Stimulated activated CD8-positive, alpha-beta memory T cell treated with anti-CD3 and anti-CD28 coated beads, Interleukin-2, amount 100 ng/mL, for 1 hour (primary cell): ENCODE results near the gene CRISP3.
"Not testable (repeated sequence)": the region's sequence is repeated elsewhere in the genome, so short reads cannot be mapped to it uniquely, and the experiment has no call there.

Experiments used
- DNase-seq, 2 donors: peaks; one replicate each; pipeline ENCODE4 v3.0.0-alpha.2; 2020; ENCODE audit warnings: low read depth in 2 of 2

CRISP3 gene, protein sequence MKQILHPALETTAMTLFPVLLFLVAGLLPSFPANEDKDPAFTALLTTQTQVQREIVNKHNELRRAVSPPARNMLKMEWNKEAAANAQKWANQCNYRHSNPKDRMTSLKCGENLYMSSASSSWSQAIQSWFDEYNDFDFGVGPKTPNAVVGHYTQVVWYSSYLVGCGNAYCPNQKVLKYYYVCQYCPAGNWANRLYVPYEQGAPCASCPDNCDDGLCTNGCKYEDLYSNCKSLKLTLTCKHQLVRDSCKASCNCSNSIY

DNA sequence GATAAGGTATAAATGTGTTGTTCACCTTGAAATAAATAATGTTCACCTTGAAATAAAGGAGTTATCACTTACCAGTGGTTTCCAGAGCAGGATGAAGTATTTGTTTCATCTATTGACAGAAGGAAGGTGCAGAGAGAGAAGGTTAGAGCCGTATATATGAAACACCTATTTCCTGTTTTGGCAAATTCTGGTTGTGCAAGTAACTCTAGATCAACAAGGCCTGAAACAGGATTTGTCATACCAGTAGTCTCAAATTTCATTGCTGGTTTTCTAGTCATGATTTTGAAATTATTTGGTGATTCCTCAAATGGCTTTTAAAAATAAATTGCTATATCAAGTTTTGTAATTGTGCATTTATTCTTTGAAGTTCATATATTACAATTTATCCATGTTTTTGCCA lies at the start of gene CRISP3:
CRISP3 (minus strand) TSS at position 130 of the 400 bp plus-strand sequence; CDS start at position 109, 21 bp downstream.
- DNase-seq = no peak

DNA sequence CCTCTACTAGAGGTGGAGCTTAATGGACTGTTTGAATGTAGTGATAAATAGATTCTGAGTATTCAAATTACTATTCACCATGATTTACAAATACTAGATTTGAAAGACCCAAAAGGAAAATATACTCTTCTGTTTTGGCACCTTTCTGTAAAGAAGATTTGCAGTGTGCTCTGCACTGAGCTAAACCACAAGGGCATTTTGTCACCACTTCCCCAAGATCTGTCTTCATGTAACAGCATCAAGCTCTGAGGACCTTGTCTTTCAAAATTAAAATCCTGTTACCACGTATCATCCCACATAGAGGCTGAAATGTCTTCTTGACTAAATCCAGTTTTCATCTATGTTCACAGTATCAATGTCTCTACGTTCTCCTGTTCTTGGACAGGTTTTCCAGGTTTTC lies 46.2 kb upstream of the CRISP3 start:
- DNase-seq = no peak

- no peak for DNase-seq
Observed at GRCh38 chr6:49787176-49787575, 43.0 kb upstream of the CRISP3 start, which contains the start of gene PGK2. Gene PGK2, minus strand, starts transcription at chr6:49787285. Its CDS starts 98 bp downstream, at chr6:49787187.

DNA sequence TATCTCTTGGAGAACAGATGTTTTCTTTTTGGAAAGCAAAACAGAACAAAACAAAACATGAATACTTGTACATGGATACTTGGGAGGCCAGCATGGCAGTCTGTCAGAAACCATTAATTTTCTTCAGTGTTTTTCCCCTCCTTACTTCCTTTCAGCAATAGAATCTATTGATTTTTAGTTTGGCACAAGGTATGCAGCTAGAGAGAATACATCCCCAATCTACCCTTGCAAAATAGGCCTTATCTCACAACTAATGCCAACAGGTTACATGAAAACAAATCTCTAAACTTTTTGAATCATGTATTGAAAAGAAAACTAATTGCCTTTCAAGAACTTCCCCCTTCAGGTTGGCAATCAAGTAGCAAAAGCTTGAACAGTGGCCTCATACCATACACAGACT lies 40.1 kb upstream of the CRISP3 start:
- no peak for DNase-seq

- DNase-seq = no peak
Observed at GRCh38 chr6:49782725-49783124, 38.5 kb upstream of the CRISP3 start.

GRCh38 chr6:49782293-49782692 lies 38.1 kb upstream of the CRISP3 start:
- DNase-seq = no peak

- DNase-seq = no peak
Observed at GRCh38 chr6:49776444-49776843, 32.3 kb upstream of the CRISP3 start.

GRCh38 chr6:49775043-49775442 lies 30.9 kb upstream of the CRISP3 start:
- DNase-seq = no peak

GRCh38 chr6:49772285-49772684 lies 28.1 kb upstream of the CRISP3 start:
- DNase-seq = no peak

GRCh38 chr6:49766762-49767161 lies 22.6 kb upstream of the CRISP3 start:
- no peak for DNase-seq

GRCh38 chr6:49764571-49765236 lies 20.5 kb upstream of the CRISP3 start:
- DNase-seq = no peak

- DNase-seq = no peak
Observed at GRCh38 chr6:49743429-49743828, 759 bp downstream of the CRISP3 start.

- DNase-seq = no peak
Observed at GRCh38 chr6:49739423-49739822, 4.8 kb downstream of the CRISP3 start.

DNA sequence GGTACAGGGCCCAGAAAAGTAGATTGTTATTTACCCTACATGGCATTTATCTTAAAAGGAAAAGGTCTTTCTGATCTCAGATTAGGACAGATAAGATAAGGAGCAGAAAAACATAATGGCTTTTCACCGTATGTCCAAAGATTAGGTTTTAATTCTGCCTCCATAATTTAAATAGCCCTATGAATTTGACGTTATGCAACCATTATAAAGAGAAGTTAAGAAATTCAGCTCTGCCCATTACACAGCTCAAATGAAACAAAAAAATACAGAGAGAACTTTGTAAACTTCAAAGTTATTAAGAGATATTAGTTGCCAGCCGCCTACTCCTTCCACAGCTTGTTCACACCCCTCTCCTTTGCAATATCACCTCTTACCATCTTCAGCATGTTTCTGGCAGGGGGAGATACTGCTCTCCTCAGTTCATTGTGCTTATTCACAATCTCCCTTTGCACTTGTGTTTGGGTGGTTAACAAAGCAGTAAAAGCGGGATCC lies 8.1 kb downstream of the CRISP3 start:
- DNase-seq = no peak

DNA sequence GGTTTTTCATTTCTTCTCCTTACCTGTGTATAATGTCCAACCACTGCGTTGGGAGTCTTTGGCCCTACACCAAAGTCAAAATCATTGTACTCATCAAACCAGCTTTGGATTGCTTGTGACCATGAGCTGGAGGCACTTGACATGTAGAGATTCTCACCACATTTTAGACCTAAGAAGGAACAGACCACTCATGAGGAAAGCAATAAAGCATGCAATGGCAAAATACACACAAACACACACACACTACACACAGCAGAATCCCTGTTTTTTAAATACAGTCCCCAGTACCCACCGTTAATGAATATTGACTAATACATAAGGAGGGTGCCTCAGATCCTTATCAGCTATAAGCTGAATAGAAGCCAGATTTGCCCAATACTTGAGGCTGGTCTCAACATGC lies 10.5 kb downstream of the CRISP3 start:
- DNase-seq = no peak

GRCh38 chr6:49732781-49733180 lies 11.4 kb downstream of the CRISP3 start:
- DNase-seq = no peak

- no peak for DNase-seq
Observed at GRCh38 chr6:49730251-49730650, 13.9 kb downstream of the CRISP3 start.

- DNase-seq = not testable (repeated sequence)
Observed at GRCh38 chr6:49723917-49724316, 20.3 kb downstream of the CRISP3 start.

- no peak for DNase-seq
Observed at GRCh38 chr6:49721297-49721696, 22.9 kb downstream of the CRISP3 start.

GRCh38 chr6:49720372-49720771 lies 23.8 kb downstream of the CRISP3 start:
- no peak for DNase-seq

DNA sequence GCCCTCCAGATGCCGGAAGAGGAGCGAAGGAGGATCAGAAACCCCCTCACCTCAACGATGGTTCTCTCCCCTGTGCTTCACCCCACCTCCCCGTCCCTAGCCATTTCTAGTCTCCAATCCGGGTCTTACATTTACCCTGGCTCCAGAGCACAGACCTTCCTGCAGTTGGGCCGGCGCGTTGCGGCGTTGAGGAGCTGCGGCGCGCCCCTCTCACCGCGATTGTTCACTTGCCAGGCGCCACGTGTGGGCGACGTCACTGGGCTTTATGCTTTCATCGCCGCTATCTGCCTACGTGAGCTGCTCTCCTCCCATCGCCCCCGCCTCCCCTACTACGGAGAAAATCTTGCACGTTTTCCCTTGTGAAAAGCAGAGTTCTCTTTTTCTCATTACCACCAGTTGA lies 30.8 kb downstream of the CRISP3 start, which contains the start of gene CRISP2:
CRISP2 (minus strand) TSS at position 198 of the 400 bp plus-strand sequence. CDS start 4,347 bp downstream, outside the sequence.
- DNase-seq = no peak

DNA sequence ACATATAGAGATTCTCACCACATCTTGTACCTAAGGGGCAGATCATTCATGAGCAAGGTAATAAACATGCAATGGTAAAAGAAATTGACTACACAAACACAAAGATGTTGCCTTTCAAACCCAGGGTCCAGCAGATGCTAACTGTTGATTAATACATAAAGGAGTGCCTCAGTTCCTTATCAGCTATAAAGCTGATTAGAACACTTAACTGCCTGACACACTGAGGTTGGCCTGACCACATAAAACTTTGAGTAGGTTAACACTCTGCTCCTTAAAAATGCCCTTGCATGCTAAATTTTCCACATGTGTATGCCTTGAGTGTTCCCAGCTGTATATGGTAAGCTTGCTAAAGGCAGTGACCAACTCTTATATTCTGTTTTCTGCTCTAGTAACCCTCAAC lies 45.7 kb downstream of the CRISP3 start:
- no peak for DNase-seq

- DNase-seq = no peak
Observed at GRCh38 chr6:49693512-49693911, 50.7 kb downstream of the CRISP3 start.
